ENCODE measurements around the gene FIG4. TPM values are rescaled to one million over a fixed set of nuclear protein-coding genes. Genes with fewer than 3 reads are reported as not detected.

Gene FIG4
- total and polyA plus RNA-seq, 2 of the 13 experiments (the other 11 are each of a cell fraction or from before 2014, with no cell fraction given) = 5.5 to 7.9 TPM

GRCh38 chr6:109834131-109834530 is 143.0 kb downstream of the FIG4 start:
- POLR2A ChIA-PET = no interaction called here
- FAIRE-seq = no peak
- 42% methylated on average over 3 of the region's 3 CpGs for WGBS (ENCODE audit: low lambda C conversion rate)
- no peaks in the 10 kb centered on the region for H3K4me1 ChIP-seq (ENCODE audit: insufficient read depth, low read length)
- H4K20me1 ChIP-seq (ENCODE audit: insufficient read depth, low read length) = no peaks in the 10 kb centered on the region
- no peak for DNase-seq (ENCODE audit: low spot score)
- H3K36me3 ChIP-seq (replicated peaks in 1 of 2; ENCODE audit: control insufficient read depth in 1 of 2, insufficient read depth in 2 of 2, low read length in 2 of 2) = no peaks in the 10 kb centered on the region
- H3K9me3 ChIP-seq (ENCODE audit: low read length) = peaks cover 3% of the 10 kb centered on the region
- H3K4me3 ChIP-seq (replicated peaks in 1 of 3; ENCODE audit: insufficient read depth in 1 of 3, low read depth in 2 of 3, low read length in 3 of 3) = no peak overlapping the region
- no TSS peak for BruUV-seq (replicated peaks)
- H3K79me2 ChIP-seq (ENCODE audit: insufficient read depth, low read length) = no peaks in the 10 kb centered on the region
- H3K27me3 ChIP-seq (ENCODE audit: control insufficient read depth in 1 of 2, insufficient read depth in 2 of 2, low read length in 2 of 2) = no peaks in the 10 kb centered on the region
- no peak overlapping the region for H3K9ac ChIP-seq (ENCODE audit: insufficient read depth, low read depth, low read length)
- in situ Hi-C loops (cut with HindIII; ENCODE audit: extremely low pct_ligation_motif_present, low pct_unique_long_range_greater_than_20kb) (no loop called here), intact Hi-C loops (cut with micrococcal nuclease; ENCODE audit: unreplicated experiment) (no loop called here)
- CTCF ChIA-PET (ENCODE audit: low intra/inter-chr PET ratio, low total read pairs) = no interaction called here
- ATAC-seq = no peak
- TF ChIP-seq HHEX (CRISPR knock-in tag; IDR thresholded peaks at IDR 0.05) (no peak), SOX5 (CRISPR knock-in tag; IDR thresholded peaks at IDR 0.05; ENCODE audit: borderline replicate concordance) (no peak), ARNT2 (CRISPR knock-in tag; IDR thresholded peaks at IDR 0.05; ENCODE audit: low read depth) (no peak), THAP11 (CRISPR knock-in tag; IDR thresholded peaks at IDR 0.05) (no peak), MTF1 (CRISPR knock-in tag; IDR thresholded peaks at IDR 0.05) (no peak)
- TF ChIP-seq, protein P1, sequence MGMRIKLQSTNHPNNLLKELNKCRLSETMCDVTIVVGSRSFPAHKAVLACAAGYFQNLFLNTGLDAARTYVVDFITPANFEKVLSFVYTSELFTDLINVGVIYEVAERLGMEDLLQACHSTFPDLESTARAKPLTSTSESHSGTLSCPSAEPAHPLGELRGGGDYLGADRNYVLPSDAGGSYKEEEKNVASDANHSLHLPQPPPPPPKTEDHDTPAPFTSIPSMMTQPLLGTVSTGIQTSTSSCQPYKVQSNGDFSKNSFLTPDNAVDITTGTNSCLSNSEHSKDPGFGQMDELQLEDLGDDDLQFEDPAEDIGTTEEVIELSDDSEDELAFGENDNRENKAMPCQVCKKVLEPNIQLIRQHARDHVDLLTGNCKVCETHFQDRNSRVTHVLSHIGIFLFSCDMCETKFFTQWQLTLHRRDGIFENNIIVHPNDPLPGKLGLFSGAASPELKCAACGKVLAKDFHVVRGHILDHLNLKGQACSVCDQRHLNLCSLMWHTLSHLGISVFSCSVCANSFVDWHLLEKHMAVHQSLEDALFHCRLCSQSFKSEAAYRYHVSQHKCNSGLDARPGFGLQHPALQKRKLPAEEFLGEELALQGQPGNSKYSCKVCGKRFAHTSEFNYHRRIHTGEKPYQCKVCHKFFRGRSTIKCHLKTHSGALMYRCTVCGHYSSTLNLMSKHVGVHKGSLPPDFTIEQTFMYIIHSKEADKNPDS (CRISPR knock-in tag; IDR thresholded peaks at IDR 0.05) = no peak
- no peak overlapping the region for H2AFZ ChIP-seq (ENCODE audit: low read length)
- H3K27ac ChIP-seq (ENCODE audit: extremely low read length, insufficient read depth, low read length) = no peak overlapping the region
- H3K4me2 ChIP-seq (ENCODE audit: low read depth, low read length) = no peak overlapping the region

GRCh38 chr6:109834595-109835437 is 143.7 kb downstream of the FIG4 start:
- 67% methylated on average over 7 of the region's 7 CpGs for WGBS (ENCODE audit: low lambda C conversion rate)
- Histone ChIP-seq H3K9ac (ENCODE audit: insufficient read depth, low read depth, low read length) (no peak overlapping the region), H2AFZ (ENCODE audit: low read length) (no peak overlapping the region), H3K4me1 (ENCODE audit: insufficient read depth, low read length) (no peaks in the 10 kb centered on the region), H3K36me3 (replicated peaks in 1 of 2; ENCODE audit: control insufficient read depth in 1 of 2, insufficient read depth in 2 of 2, low read length in 2 of 2) (no peaks in the 10 kb centered on the region), H3K27ac (ENCODE audit: extremely low read length, insufficient read depth, low read length) (no peak overlapping the region), H3K9me3 (ENCODE audit: low read length) (peaks cover 3% of the 10 kb centered on the region), H3K4me2 (ENCODE audit: low read depth, low read length) (no peak overlapping the region), H3K79me2 (ENCODE audit: insufficient read depth, low read length) (no peaks in the 10 kb centered on the region), H3K27me3 (ENCODE audit: control insufficient read depth in 1 of 2, insufficient read depth in 2 of 2, low read length in 2 of 2) (no peaks in the 10 kb centered on the region), H4K20me1 (ENCODE audit: insufficient read depth, low read length) (no peaks in the 10 kb centered on the region), H3K4me3 (replicated peaks in 1 of 3; ENCODE audit: insufficient read depth in 1 of 3, low read depth in 2 of 3, low read length in 3 of 3) (no peak overlapping the region)
- in situ Hi-C loops (cut with HindIII; ENCODE audit: extremely low pct_ligation_motif_present, low pct_unique_long_range_greater_than_20kb) (no loop called here), intact Hi-C loops (cut with micrococcal nuclease; ENCODE audit: unreplicated experiment) (no loop called here)
- ChIA-PET CTCF (ENCODE audit: low intra/inter-chr PET ratio, low total read pairs) (no interaction called here), POLR2A (no interaction called here)
- no TSS peak for BruUV-seq (replicated peaks)
- DNase-seq (ENCODE audit: low spot score) (no peak), FAIRE-seq (no peak), ATAC-seq (no peak)
- no peak for TF ChIP-seq ZNF607 (CRISPR knock-in tag; IDR thresholded peaks at IDR 0.05; ENCODE audit: borderline replicate concordance)
- TF ChIP-seq, protein P2, sequence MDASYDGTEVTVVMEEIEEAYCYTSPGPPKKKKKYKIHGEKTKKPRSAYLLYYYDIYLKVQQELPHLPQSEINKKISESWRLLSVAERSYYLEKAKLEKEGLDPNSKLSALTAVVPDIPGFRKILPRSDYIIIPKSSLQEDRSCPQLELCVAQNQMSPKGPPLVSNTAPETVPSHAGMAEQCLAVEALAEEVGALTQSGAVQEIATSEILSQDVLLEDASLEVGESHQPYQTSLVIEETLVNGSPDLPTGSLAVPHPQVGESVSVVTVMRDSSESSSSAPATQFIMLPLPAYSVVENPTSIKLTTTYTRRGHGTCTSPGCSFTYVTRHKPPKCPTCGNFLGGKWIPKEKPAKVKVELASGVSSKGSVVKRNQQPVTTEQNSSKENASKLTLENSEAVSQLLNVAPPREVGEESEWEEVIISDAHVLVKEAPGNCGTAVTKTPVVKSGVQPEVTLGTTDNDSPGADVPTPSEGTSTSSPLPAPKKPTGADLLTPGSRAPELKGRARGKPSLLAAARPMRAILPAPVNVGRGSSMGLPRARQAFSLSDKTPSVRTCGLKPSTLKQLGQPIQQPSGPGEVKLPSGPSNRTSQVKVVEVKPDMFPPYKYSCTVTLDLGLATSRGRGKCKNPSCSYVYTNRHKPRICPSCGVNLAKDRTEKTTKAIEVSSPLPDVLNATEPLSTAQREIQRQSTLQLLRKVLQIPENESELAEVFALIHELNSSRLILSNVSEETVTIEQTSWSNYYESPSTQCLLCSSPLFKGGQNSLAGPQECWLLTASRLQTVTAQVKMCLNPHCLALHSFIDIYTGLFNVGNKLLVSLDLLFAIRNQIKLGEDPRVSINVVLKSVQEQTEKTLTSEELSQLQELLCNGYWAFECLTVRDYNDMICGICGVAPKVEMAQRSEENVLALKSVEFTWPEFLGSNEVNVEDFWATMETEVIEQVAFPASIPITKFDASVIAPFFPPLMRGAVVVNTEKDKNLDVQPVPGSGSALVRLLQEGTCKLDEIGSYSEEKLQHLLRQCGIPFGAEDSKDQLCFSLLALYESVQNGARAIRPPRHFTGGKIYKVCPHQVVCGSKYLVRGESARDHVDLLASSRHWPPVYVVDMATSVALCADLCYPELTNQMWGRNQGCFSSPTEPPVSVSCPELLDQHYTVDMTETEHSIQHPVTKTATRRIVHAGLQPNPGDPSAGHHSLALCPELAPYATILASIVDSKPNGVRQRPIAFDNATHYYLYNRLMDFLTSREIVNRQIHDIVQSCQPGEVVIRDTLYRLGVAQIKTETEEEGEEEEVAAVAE (CRISPR knock-in tag; IDR thresholded peaks at IDR 0.05; ENCODE audit: borderline replicate concordance) = no peak
- TF ChIP-seq ZNF337 (CRISPR knock-in tag; IDR thresholded peaks at IDR 0.05; ENCODE audit: borderline replicate concordance, low read depth) = no peak

All from HepG2 (cell line).